A549 (cell line): ENCODE measurements around the gene TCERG1L. TPM values are rescaled to one million over a fixed set of nuclear protein-coding genes. Genes with fewer than 3 reads are reported as not detected.

ENCODE experiments used
- ATAC-seq, 2 experiments: fragments of 200-7000 bp in 1 of 2; fragments of >200 bp in 1 of 2; cut with Nextera tagmentation in 1 of 2; cut with Tn5 transposase in 1 of 2; 3 replicates each; pipeline versions ENCODE4 v1.8.0 to v1.9.1; 2018 to 2020; ENCODE audit warnings: mild to moderate bottlenecking in 1 of 2, moderate library complexity in 1 of 2
- CTCF ChIA-PET: fragments of 300-600 bp; sonication (Branson Sonifier 250); formaldehyde crosslinking; extraction: SDS; loops from one replicate; lab custom pipeline; 2021; ENCODE audit warnings: antibody characterized with exemption, inconsistent platforms; lab: Yijun Ruan, JAX
- POLR2A ChIA-PET: fragments of 350-600 bp; formaldehyde crosslinking; extraction: SDS; loops from one replicate; lab custom pipeline; 2021; ENCODE audit warnings: antibody characterized with exemption, inconsistent platforms; lab: Yijun Ruan, JAX
- DNase-seq, 2 experiments: peaks; one replicate each; pipeline versions ENCODE4 v3.0.0 to v3.0.0-alpha.2; 2011 to 2016; ENCODE audit warnings: low read depth in 1 of 2, low spot score in 1 of 2
- FAIRE-seq: peaks from 2 replicates; lab custom pipeline; 2011; peaks lifted over from hg19 to GRCh38; lab: Jason Lieb, UNC
- H3K27ac ChIP-seq, 2 experiments: fragments of >200 bp; sonication (Bioruptor Twin); formaldehyde crosslinking; 3 replicates each; pipeline ENCODE4 v1.5.1; 2016 to 2017
- H3K4me1 ChIP-seq: fragments of >200 bp; sonication (Bioruptor Twin); formaldehyde crosslinking; 3 replicates; pipeline ENCODE4 v1.6.1; 2016
- H3K4me2 ChIP-seq: fragments of >200 bp; sonication (Bioruptor Twin); formaldehyde crosslinking; 3 replicates; pipeline ENCODE4 v1.6.1; 2016
- H3K4me3 ChIP-seq: fragments of >200 bp; sonication (Bioruptor Twin); formaldehyde crosslinking; 3 replicates; pipeline ENCODE4 v1.5.1; 2016
- H3K9me3 ChIP-seq: fragments of >200 bp; sonication (Bioruptor Twin); formaldehyde crosslinking; 3 replicates; pipeline ENCODE4 v1.6.1; 2016
- BHLHE40 ChIP-seq: IDR thresholded peaks from 2 replicates; pipeline ENCODE4 v1.6.1; 2012; ENCODE audit warnings: low read depth, low read length, inconsistent platforms
- CBX2 ChIP-seq: fragments of 200-600 bp; sonication (generic); IDR thresholded peaks from 2 replicates; pipeline ENCODE4 v1.6.1; 2016; ENCODE audit warnings: low read depth, mild to moderate bottlenecking, borderline replicate concordance
- CBX8 ChIP-seq: fragments of 200-600 bp; sonication (generic); IDR thresholded peaks from 2 replicates; pipeline ENCODE4 v1.6.1; 2016
- CEBPB ChIP-seq, 2 experiments: fragments of >200 bp in 1 of 2; sonication (Bioruptor Twin) in 1 of 2; formaldehyde crosslinking in 1 of 2; IDR thresholded peaks; 2 replicates each; pipeline ENCODE4 v1.6.1; 2012 to 2016
- CHD2 ChIP-seq: fragments of 150-350 bp; IDR thresholded peaks from 2 replicates; pipeline ENCODE4 v1.6.1; 2014; ENCODE audit warnings: low read length; ENCODE audit not compliant: partially characterized antibody
- CHD4 ChIP-seq: fragments of 200-600 bp; sonication (generic); IDR thresholded peaks from 2 replicates; pipeline ENCODE4 v1.6.1; 2016; ENCODE audit warnings: antibody characterized with exemption, mild to moderate bottlenecking, borderline replicate concordance
- EHMT2 ChIP-seq: fragments of 200-600 bp; sonication (generic); IDR thresholded peaks from 2 replicates; pipeline ENCODE4 v1.6.1; 2016; ENCODE audit warnings: antibody characterized with exemption, low read depth, mild to moderate bottlenecking, moderate library complexity
- EP300 ChIP-seq, 2 experiments: fragments of >200 bp; sonication (Bioruptor Twin); formaldehyde crosslinking; IDR thresholded peaks; 2 replicates in 1 of 2; 3 replicates in 1 of 2; pipeline ENCODE4 v1.6.1; 2016 to 2017
- ESRRA ChIP-seq: fragments of 150-350 bp; IDR thresholded peaks from 2 replicates; pipeline ENCODE4 v1.6.1; 2014; ENCODE audit warnings: mild to moderate bottlenecking, low read length, borderline replicate concordance
- FOSB ChIP-seq: fragments of 250-450 bp; sonication (Bioruptor Pico); IDR thresholded peaks from 2 replicates; pipeline ENCODE4 v1.5.0; 2020; ENCODE audit warnings: mild to moderate bottlenecking, moderate library complexity
- FOXS1 ChIP-seq: fragments of 250-450 bp; sonication (Bioruptor Pico); IDR thresholded peaks from 2 replicates; pipeline ENCODE4 v1.5.0; 2020; ENCODE audit warnings: mild to moderate bottlenecking, moderate library complexity
- GATA3 ChIP-seq: IDR thresholded peaks from 2 replicates; pipeline ENCODE4 v1.6.1; 2012; ENCODE audit warnings: borderline replicate concordance
- HOXB13 ChIP-seq: fragments of 250-450 bp; sonication (Bioruptor Pico); IDR thresholded peaks from 2 replicates; pipeline ENCODE4 v1.5.0; 2020; ENCODE audit warnings: low read depth, mild to moderate bottlenecking, moderate library complexity
- JUNB ChIP-seq: fragments of >200 bp; sonication (Bioruptor Twin); formaldehyde crosslinking; IDR thresholded peaks from 2 replicates; pipeline ENCODE4 v1.6.1; 2016
- KDM1A ChIP-seq: fragments of 200-600 bp; sonication (generic); IDR thresholded peaks from 2 replicates; pipeline ENCODE4 v1.6.1; 2016; ENCODE audit warnings: low read depth, mild to moderate bottlenecking
- MAFK ChIP-seq: fragments of 450-650 bp; IDR thresholded peaks from 2 replicates; pipeline ENCODE4 v1.6.1; 2014; ENCODE audit not compliant: partially characterized antibody
- MAZ ChIP-seq: fragments of 150-350 bp; IDR thresholded peaks from 2 replicates; pipeline ENCODE4 v1.6.1; 2014; ENCODE audit warnings: antibody characterized with exemption, low read depth, low read length, borderline replicate concordance
- NR3C1 ChIP-seq: fragments of >200 bp; sonication (Bioruptor Twin); formaldehyde crosslinking; IDR thresholded peaks from 3 replicates; pipeline ENCODE4 v1.6.1; 2017
- PHF8 ChIP-seq: fragments of 200-600 bp; sonication (generic); IDR thresholded peaks from 2 replicates; pipeline ENCODE4 v1.6.1; 2016; ENCODE audit warnings: low read depth, mild to moderate bottlenecking, antibody characterized with exemption, moderate library complexity, borderline replicate concordance
- RCOR1 ChIP-seq: fragments of 150-350 bp; IDR thresholded peaks from 2 replicates; pipeline ENCODE4 v1.6.1; 2014; ENCODE audit warnings: antibody characterized with exemption, low read length, low read depth
- SMC3 ChIP-seq: fragments of >200 bp; sonication (Bioruptor Twin); formaldehyde crosslinking; IDR thresholded peaks from 3 replicates; pipeline ENCODE4 v1.6.1; 2018; ENCODE audit warnings: inconsistent platforms
- TP53 ChIP-seq: fragments of 250-450 bp; sonication (Bioruptor Pico); IDR thresholded peaks from 2 replicates; pipeline ENCODE4 v1.5.0; 2021; ENCODE audit warnings: mild to moderate bottlenecking, moderate library complexity
- ZC3H11A ChIP-seq: fragments of 450-650 bp; IDR thresholded peaks from 2 replicates; pipeline ENCODE4 v1.6.1; 2014; ENCODE audit warnings: antibody characterized with exemption, mild to moderate bottlenecking
- ZFP36 ChIP-seq: fragments of 450-650 bp; IDR thresholded peaks from 2 replicates; pipeline ENCODE4 v1.6.1; 2014; ENCODE audit warnings: borderline replicate concordance; ENCODE audit not compliant: partially characterized antibody
- ZNF302 ChIP-seq: fragments of 250-450 bp; sonication (Bioruptor Pico); IDR thresholded peaks from 2 replicates; pipeline ENCODE4 v1.9.0; 2021; ENCODE audit warnings: inconsistent platforms, mild to moderate bottlenecking, moderate library complexity
- ZSCAN20 ChIP-seq: fragments of 250-450 bp; sonication (Bioruptor Pico); IDR thresholded peaks from 2 replicates; pipeline ENCODE4 v1.8.0; 2022; ENCODE audit warnings: mild to moderate bottlenecking, moderate library complexity
- WGBS: methylation state at CpG from one replicate; pipeline ENCODE4 v1.1.6; 2017; ENCODE audit errors: missing lambda C conversion rate; 5-methylcytosine and 5-hydroxymethylcytosine counted together
- polyA plus RNA-seq, 4 experiments: library from polyadenylated mRNA; depleted of rRNA in 3 of 4; stranded (reverse); fragments of >200 nt; fragmentation: RNase III in 1 of 4; extraction: RNeasy Plus Mini Kit Qiagen cat#74134 plus additional on column Dnase treatment in 1 of 4; gene quantifications; 2 replicates in 3 of 4; 3 replicates in 1 of 4; pipeline ENCODE4 v1.2.3, GENCODE V29; 2011 to 2017
- TF ChIP-seq, protein P1 (sequence below): fragments of 150-350 bp; IDR thresholded peaks from 2 replicates; pipeline ENCODE4 v1.6.1; 2014; ENCODE audit warnings: low read depth, mild to moderate bottlenecking, low read length
- TF ChIP-seq, protein P2 (sequence below): fragments of 450-650 bp; IDR thresholded peaks from 2 replicates; pipeline ENCODE4 v1.6.1; 2014; ENCODE audit warnings: antibody characterized with exemption
- TF ChIP-seq, protein P3 (sequence below): fragments of >200 bp; sonication (Bioruptor Twin); formaldehyde crosslinking; IDR thresholded peaks from 3 replicates; pipeline ENCODE4 v1.5.1; 2016
- TF ChIP-seq, protein P4 (sequence below): IDR thresholded peaks from 2 replicates; pipeline ENCODE4 v1.6.1; 2012

The TCERG1L gene
- polyA plus RNA-seq, 2 of the 4 experiments (the other 2 are of a cell fraction) = not detected

DNA sequence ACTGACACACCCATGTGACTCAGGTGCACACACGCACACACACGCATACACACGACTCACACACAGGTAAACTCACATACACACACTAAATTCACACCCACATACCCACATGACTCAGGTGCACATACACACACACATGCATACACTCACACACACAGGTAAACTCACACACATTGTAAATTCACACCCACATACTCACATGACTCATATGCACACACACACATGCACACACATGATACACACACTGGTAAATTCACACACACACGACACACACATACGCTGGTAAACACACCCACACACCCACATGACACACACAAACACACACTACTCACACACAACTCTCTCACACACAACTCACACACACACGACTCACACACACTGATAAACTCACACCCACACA, 63.6 kb downstream of the TCERG1L start:
- no peak for TF ChIP-seq GATA3
- TF ChIP-seq HOXB13 = no peak
- no peak for TF ChIP-seq FOXS1 (CRISPR knock-in tag)
- no peak for TF ChIP-seq CBX2
- TF ChIP-seq RCOR1 = no peak
- TF ChIP-seq CBX8 = no peak
- TF ChIP-seq CHD2 = no peak
- TF ChIP-seq ZC3H11A = no peak
- no peak for TF ChIP-seq ZNF302 (CRISPR knock-in tag)
- TF ChIP-seq NR3C1 = no peak
- no peak for TF ChIP-seq SMC3
- TF ChIP-seq, protein P1, sequence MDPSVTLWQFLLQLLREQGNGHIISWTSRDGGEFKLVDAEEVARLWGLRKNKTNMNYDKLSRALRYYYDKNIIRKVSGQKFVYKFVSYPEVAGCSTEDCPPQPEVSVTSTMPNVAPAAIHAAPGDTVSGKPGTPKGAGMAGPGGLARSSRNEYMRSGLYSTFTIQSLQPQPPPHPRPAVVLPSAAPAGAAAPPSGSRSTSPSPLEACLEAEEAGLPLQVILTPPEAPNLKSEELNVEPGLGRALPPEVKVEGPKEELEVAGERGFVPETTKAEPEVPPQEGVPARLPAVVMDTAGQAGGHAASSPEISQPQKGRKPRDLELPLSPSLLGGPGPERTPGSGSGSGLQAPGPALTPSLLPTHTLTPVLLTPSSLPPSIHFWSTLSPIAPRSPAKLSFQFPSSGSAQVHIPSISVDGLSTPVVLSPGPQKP = no peak
- TF ChIP-seq PHF8 = no peak
- TF ChIP-seq TP53 (CRISPR knock-in tag) = no peak
- no peak for TF ChIP-seq EHMT2
- no peak for TF ChIP-seq ZSCAN20 (CRISPR knock-in tag)
- TF ChIP-seq CEBPB (IDR thresholded peaks at IDR 0.05) = no peak
- no peak for TF ChIP-seq EP300 (IDR thresholded peaks at IDR 0.05)
- H3K4me2 ChIP-seq = no peak overlapping the region
- DNase-seq (no peak), FAIRE-seq (no peak), ATAC-seq (no peak)
- no peaks in the 10 kb centered on the region for H3K9me3 ChIP-seq
- H3K27ac ChIP-seq = no peak overlapping the region
- ChIA-PET POLR2A (no interaction called here), CTCF (no interaction called here)
- 1% methylated on average over 6 of the region's 6 CpGs for WGBS
- H3K4me1 ChIP-seq = no peaks in the 10 kb centered on the region
- no peak overlapping the region for H3K4me3 ChIP-seq

DNA sequence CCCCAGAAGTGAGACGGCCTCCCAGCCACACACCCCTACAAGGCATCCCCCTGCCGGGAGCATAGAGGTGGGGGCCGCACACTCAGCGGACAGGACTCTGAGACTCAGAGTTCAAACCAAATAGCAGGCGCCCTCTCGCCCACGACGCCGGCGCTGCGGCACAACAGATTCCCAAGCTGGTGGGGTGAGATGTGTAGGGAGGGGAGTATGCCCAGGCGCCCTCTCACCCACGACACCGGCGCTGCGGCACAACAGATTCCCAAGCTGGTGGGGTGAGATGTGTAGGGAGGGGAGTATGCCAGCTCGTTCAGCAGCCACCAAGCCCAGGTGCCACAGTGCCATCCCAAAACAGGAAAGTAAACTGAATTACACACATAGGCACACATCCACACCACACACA, 64.7 kb downstream of the TCERG1L start:
- no peak for TF ChIP-seq KDM1A
- no peak for TF ChIP-seq BHLHE40
- TF ChIP-seq ZNF302 (CRISPR knock-in tag) = no peak
- TF ChIP-seq CHD4 = no peak
- TF ChIP-seq, protein P2, sequence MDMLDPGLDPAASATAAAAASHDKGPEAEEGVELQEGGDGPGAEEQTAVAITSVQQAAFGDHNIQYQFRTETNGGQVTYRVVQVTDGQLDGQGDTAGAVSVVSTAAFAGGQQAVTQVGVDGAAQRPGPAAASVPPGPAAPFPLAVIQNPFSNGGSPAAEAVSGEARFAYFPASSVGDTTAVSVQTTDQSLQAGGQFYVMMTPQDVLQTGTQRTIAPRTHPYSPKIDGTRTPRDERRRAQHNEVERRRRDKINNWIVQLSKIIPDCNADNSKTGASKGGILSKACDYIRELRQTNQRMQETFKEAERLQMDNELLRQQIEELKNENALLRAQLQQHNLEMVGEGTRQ = no peak
- TF ChIP-seq ZFP36 = no peak
- TF ChIP-seq JUNB = no peak
- no peak for TF ChIP-seq HOXB13
- no peak for TF ChIP-seq RCOR1
- TF ChIP-seq MAZ = no peak
- TF ChIP-seq, protein P3, sequence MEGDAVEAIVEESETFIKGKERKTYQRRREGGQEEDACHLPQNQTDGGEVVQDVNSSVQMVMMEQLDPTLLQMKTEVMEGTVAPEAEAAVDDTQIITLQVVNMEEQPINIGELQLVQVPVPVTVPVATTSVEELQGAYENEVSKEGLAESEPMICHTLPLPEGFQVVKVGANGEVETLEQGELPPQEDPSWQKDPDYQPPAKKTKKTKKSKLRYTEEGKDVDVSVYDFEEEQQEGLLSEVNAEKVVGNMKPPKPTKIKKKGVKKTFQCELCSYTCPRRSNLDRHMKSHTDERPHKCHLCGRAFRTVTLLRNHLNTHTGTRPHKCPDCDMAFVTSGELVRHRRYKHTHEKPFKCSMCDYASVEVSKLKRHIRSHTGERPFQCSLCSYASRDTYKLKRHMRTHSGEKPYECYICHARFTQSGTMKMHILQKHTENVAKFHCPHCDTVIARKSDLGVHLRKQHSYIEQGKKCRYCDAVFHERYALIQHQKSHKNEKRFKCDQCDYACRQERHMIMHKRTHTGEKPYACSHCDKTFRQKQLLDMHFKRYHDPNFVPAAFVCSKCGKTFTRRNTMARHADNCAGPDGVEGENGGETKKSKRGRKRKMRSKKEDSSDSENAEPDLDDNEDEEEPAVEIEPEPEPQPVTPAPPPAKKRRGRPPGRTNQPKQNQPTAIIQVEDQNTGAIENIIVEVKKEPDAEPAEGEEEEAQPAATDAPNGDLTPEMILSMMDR = no peak
- TF ChIP-seq FOXS1 (CRISPR knock-in tag) = no peak
- no peak for TF ChIP-seq CBX8
- TF ChIP-seq EP300 (IDR thresholded peaks at IDR 0.05) = no peak
- TF ChIP-seq MAFK = no peak
- TF ChIP-seq, protein P4, sequence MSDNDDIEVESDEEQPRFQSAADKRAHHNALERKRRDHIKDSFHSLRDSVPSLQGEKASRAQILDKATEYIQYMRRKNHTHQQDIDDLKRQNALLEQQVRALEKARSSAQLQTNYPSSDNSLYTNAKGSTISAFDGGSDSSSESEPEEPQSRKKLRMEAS = no peak
- no peak for TF ChIP-seq EHMT2
- TF ChIP-seq ESRRA = no peak
- TF ChIP-seq SMC3 = no peak
- no peak for TF ChIP-seq FOSB
- ATAC-seq (no peak), DNase-seq (no peak), FAIRE-seq (no peak)
- 53% methylated on average over 15 of the region's 17 CpGs for WGBS
- Histone ChIP-seq H3K4me2 (no peak overlapping the region), H3K27ac (no peak overlapping the region), H3K4me1 (no peaks in the 10 kb centered on the region), H3K9me3 (no peaks in the 10 kb centered on the region), H3K4me3 (no peak overlapping the region)
- ChIA-PET CTCF (no interaction called here), POLR2A (no interaction called here)
